ENCODE measurements around the gene ZNF432. TPM values are rescaled to one million over a fixed set of nuclear protein-coding genes. Genes with fewer than 3 reads are reported as not detected.

Gene ZNF432
- total and polyA plus RNA-seq, 7 donors = 3.1 to 6.6 (median 4.4) TPM

- H3K27me3 ChIP-seq (ENCODE audit: insufficient read depth in 3 of 3, low read length in 2 of 3) = no peaks in the 10 kb centered on the region
- TF ChIP-seq CTCF (IDR thresholded peaks at IDR 0.05) = no peak
- H3K27ac ChIP-seq = no peak overlapping the region
- peaks cover 6% of the 10 kb centered on the region for H3K4me1 ChIP-seq
- H3K4me3 ChIP-seq = no peak overlapping the region
- DNase-seq (no peak), ATAC-seq (no peak)
- peaks cover 55% of the 10 kb centered on the region for H3K9me3 ChIP-seq
- peaks cover 7 to 9% of the 10 kb centered on the region in 2 donors for H3K36me3 ChIP-seq (ENCODE audit: insufficient read depth in 1 of 2, low read depth in 1 of 2)
- WGBS, 3 donors = 94 to 97% (median 95%) methylated on average over 4 of the region's 4 CpGs
- intact Hi-C loops (cut with DNase I) = loop anchor here in 1 of 2 donors (10.0 kb wide), 1 partner anchor 79 kb away; the partner anchor contains the start of gene ZNF649
Observed at GRCh38 chr19:51983361-51983760, 65.3 kb downstream of the ZNF432 start.

Other genes with a start within 250 kb of the ZNF432 start
- gene ZNF577, start 160.9 kb downstream of the ZNF432 start, total RNA-seq = 1 to 10 TPM; 3.9 to 9.1 (median 5.3) TPM
- gene ZNF577, start 160.9 kb downstream of the ZNF432 start, polyA plus RNA-seq = 10 to 100 TPM in 1 of 3 donors, 1 to 10 TPM in 2; 3.1 to 10.4 (median 5.1) TPM
- gene ZNF649, start 143.8 kb downstream of the ZNF432 start, total RNA-seq = 1 to 10 TPM; 4.2 to 6.0 (median 4.9) TPM
- gene ZNF649, start 143.8 kb downstream of the ZNF432 start, polyA plus RNA-seq = 1 to 10 TPM; 2.9 to 6.0 (median 3.6) TPM
- gene ZNF613, start 121.4 kb downstream of the ZNF432 start, total RNA-seq = 1 to 10 TPM; 1.7 to 3.6 (median 2.3) TPM
- 1 to 10 TPM; 1.7 to 4.5 (median 2.3) TPM for gene ZNF613, start 121.4 kb downstream of the ZNF432 start, polyA plus RNA-seq
- gene ZNF350, start 62.0 kb downstream of the ZNF432 start, total RNA-seq = 1 to 10 TPM; 2.9 to 7.2 (median 4.9) TPM
- gene ZNF350, start 62.0 kb downstream of the ZNF432 start, polyA plus RNA-seq = 10 to 100 TPM in 1 of 3 donors, 1 to 10 TPM in 2; 3.5 to 12.7 (median 7.2) TPM
- 1 to 10 TPM; 4.5 to 7.4 (median 5.2) TPM for gene ZNF615, start 40.6 kb downstream of the ZNF432 start, total RNA-seq
- gene ZNF615, start 40.6 kb downstream of the ZNF432 start, polyA plus RNA-seq = 1 to 10 TPM; 1.5 to 8.2 (median 3.3) TPM
- 1 to 10 TPM; 3.8 to 6.2 (median 4.5) TPM for gene ZNF614, start 20.5 kb downstream of the ZNF432 start, total RNA-seq
- gene ZNF614, start 20.5 kb downstream of the ZNF432 start, polyA plus RNA-seq = 1 to 10 TPM; 3.3 to 7.7 (median 3.4) TPM
- 1 to 10 TPM; 3.0 to 4.4 (median 3.2) TPM for gene ZNF841, start 46.9 kb upstream of the ZNF432 start, total RNA-seq
- 1 to 10 TPM; 1.2 to 4.3 (median 2.2) TPM for gene ZNF841, start 46.9 kb upstream of the ZNF432 start, polyA plus RNA-seq
- gene ZNF616, start 91.1 kb upstream of the ZNF432 start, total RNA-seq = 1 to 10 TPM; 1.8 to 6.2 (median 3.8) TPM
- 1 to 10 TPM; 1.5 to 4.8 (median 2.2) TPM for gene ZNF616, start 91.1 kb upstream of the ZNF432 start, polyA plus RNA-seq
- 1 to 10 TPM; 2.1 to 6.4 (median 3.9) TPM for gene ZNF836, start 122.8 kb upstream of the ZNF432 start, total RNA-seq
- 1 to 10 TPM; 1.3 to 4.4 (median 1.8) TPM for gene ZNF836, start 122.8 kb upstream of the ZNF432 start, polyA plus RNA-seq
- 100 to 1,000 TPM; 182 to 340 (median 268) TPM for gene PPP2R1A, start 141.2 kb upstream of the ZNF432 start, total RNA-seq
- 100 to 1,000 TPM; 127 to 400 (median 139) TPM for gene PPP2R1A, start 141.2 kb upstream of the ZNF432 start, polyA plus RNA-seq
- 10 to 100 TPM in 2 of 4 donors, 1 to 10 TPM in 2; 6.3 to 10.4 (median 8.8) TPM for gene ZNF766, start 220.7 kb upstream of the ZNF432 start, total RNA-seq
- 10 to 100 TPM in 1 of 3 donors, 1 to 10 TPM in 2; 3.6 to 10.7 (median 3.8) TPM for gene ZNF766, start 220.7 kb upstream of the ZNF432 start, polyA plus RNA-seq
- 10 to 100 TPM in 1 of 4 donors, 1 to 10 TPM in 3; 6.2 to 10.5 (median 7.0) TPM for gene ZNF480, start 248.3 kb upstream of the ZNF432 start, total RNA-seq
- 1 to 10 TPM; 4.6 to 7.0 (median 5.3) TPM for gene ZNF480, start 248.3 kb upstream of the ZNF432 start, polyA plus RNA-seq